Measurements from ENCODE around the gene C19orf67. TPM values are rescaled to one million over a fixed set of nuclear protein-coding genes. Genes with fewer than 3 reads are reported as not detected.

The C19orf67 gene
- total RNA-seq, 4 donors from 2014 or later = not detected

DNA sequence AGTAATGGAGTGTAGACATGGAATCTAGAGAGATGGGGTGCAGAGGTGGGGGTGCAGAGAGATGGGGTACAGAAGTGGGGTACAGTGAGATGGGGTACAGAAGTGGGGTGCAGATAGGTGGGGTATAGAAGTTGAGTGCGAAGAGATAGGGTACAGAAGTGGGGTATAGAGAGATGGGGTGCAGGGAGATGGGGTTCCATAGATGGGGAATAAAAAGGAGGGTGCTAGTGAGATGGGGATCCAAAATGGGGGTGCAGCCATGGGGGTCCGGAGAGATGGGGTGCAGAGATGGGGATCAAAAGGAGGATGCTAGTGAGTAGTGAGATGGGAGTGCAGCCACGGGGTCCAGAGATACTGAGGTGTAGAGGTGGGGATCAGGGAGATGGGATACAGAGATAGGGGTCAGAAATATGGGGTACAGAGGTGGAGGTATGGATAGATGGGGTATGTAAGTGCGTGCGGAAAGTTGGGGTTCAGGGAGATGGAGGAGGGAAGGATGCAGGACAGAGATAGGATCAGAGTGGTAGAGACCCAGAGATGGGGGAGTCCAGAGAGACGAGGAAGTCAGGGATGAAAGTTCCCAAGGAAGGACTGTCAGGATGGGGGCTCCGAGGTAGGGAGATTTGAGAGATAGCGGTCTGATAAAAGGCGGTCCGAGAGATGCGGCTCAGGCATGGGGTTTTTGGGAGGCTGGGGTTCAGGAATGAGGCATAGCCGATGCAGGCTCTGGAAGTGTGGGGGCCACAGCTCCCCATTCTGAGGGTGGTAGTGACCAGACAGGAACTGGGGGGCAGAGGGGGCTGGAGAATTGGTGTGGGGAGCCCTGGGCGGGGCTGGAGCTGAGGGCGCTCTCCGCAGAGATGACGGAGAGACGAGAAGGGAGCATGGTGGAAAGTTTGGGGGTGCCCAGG is 27.1 kb downstream of the C19orf67 start:
- WGBS, 2 donors = 23 to 24% methylated on average over 17 of the region's 17 CpGs
- H3K4me1 ChIP-seq = peaks cover 0 to 22% (median 5%) of the 10 kb centered on the region in 4 donors
- H3K4me3 ChIP-seq = peak overlapping the region in 1 of 4 donors; percentile 48
- peaks cover 0 to 4% (median 0%) of the 10 kb centered on the region in 3 donors for H3K36me3 ChIP-seq
- DNase-seq (ENCODE audit: low spot score in 2 of 2) = no peak
- no peak overlapping the region for H3K27ac ChIP-seq
- H3K27me3 ChIP-seq = peaks cover 2 to 62% of the 10 kb centered on the region in 2 donors
- no peak for TF ChIP-seq POLR2A (IDR thresholded peaks at IDR 0.05)
- peaks cover 0 to 10% (median 0%) of the 10 kb centered on the region in 4 donors for H3K9me3 ChIP-seq

DNA sequence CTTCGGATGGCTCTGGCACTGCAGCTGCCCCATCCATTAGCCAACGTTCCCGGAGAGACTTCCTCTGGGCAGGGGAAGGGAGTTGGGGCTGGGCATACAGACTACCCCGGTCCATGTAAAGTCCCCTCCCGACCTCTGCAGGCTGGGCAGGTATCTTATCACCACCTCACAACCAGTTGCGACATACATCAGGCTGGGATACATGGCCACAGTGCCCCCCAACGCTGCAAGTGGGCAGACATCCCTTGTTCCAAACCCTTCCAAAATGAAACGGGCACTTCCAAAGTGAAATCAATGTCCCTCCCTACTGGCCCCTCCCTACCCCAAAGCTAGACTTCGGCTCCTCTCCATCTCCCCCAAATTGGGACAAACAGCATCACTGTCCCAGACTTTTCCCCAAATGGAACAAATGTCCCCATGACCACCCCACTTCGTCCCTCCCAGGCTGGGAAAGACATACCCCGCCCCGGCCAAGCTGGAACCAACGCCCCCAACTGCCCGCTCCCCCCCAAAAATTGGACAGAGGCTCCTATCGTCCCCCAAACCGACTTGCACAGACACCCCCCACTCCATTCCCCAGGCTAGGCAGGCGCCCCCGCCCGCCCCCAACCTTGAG is 28.7 kb downstream of the C19orf67 start:
- WGBS, 2 donors = 26 to 33% methylated on average over 18 to 19 of the region's 19 CpGs
- Histone ChIP-seq H3K9me3 (peaks cover 0 to 17% (median 0%) of the 10 kb centered on the region in 4 donors), H3K36me3 (peaks cover 0 to 14% (median 0%) of the 10 kb centered on the region in 3 donors), H3K4me1 (peaks cover 0 to 22% (median 5%) of the 10 kb centered on the region in 4 donors), H3K27me3 (peaks cover 2 to 52% of the 10 kb centered on the region in 2 donors), H3K27ac (no peak overlapping the region), H3K4me3 (peak overlapping the region in 3 of 4 donors; percentile 18 to 48 (median 28))
- no peak for DNase-seq (ENCODE audit: low spot score in 2 of 2)
- TF ChIP-seq, protein P1, sequence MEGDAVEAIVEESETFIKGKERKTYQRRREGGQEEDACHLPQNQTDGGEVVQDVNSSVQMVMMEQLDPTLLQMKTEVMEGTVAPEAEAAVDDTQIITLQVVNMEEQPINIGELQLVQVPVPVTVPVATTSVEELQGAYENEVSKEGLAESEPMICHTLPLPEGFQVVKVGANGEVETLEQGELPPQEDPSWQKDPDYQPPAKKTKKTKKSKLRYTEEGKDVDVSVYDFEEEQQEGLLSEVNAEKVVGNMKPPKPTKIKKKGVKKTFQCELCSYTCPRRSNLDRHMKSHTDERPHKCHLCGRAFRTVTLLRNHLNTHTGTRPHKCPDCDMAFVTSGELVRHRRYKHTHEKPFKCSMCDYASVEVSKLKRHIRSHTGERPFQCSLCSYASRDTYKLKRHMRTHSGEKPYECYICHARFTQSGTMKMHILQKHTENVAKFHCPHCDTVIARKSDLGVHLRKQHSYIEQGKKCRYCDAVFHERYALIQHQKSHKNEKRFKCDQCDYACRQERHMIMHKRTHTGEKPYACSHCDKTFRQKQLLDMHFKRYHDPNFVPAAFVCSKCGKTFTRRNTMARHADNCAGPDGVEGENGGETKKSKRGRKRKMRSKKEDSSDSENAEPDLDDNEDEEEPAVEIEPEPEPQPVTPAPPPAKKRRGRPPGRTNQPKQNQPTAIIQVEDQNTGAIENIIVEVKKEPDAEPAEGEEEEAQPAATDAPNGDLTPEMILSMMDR (IDR thresholded peaks at IDR 0.05) = no peak
- no peak for TF ChIP-seq EP300 (IDR thresholded peaks at IDR 0.05)
- TF ChIP-seq POLR2A (IDR thresholded peaks at IDR 0.05) = no peak

DNA sequence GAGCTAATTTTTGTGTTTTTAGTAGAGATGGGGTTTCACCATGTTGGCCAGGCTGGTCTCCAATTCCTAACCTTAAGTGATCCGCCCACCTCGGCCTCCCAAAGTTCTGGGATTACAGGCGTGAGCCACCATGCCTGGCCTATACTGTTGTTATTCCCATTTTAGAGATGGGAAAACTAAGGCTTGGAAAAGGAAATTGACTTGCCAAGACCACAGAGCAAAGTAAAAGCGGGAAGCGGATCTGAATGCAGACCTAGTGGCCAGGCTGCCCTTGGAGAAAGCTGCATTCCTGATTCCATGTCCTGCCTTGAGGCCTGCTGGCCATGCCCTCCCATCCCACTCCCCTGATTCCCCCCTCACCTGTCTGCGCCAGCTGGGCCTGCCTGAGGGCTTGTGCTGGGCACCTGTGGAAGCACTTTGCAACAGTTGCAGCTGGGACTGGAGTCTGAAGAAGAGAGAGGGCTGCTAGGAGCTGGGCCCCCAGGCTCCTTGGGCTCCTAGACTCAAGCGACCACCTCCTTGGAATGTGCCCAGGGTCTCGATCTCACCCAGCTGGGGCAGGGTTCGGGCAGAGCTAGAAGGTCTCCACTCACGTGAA is 29.4 kb downstream of the C19orf67 start:
- Histone ChIP-seq H3K9me3 (peaks cover 0 to 17% (median 0%) of the 10 kb centered on the region in 4 donors), H3K27me3 (peaks cover 2 to 45% of the 10 kb centered on the region in 2 donors), H3K4me1 (peaks cover 0 to 22% (median 5%) of the 10 kb centered on the region in 4 donors), H3K27ac (no peak overlapping the region), H3K4me3 (no peak overlapping the region), H3K36me3 (peaks cover 0 to 18% (median 0%) of the 10 kb centered on the region in 3 donors)
- DNase-seq (ENCODE audit: low spot score in 2 of 2) = no peak
- TF ChIP-seq EP300 (IDR thresholded peaks at IDR 0.05) = no peak
- TF ChIP-seq, protein P1 (IDR thresholded peaks at IDR 0.05) = no peak
- TF ChIP-seq POLR2A (IDR thresholded peaks at IDR 0.05) = no peak
- 91 to 93% methylated on average over 9 of the region's 10 CpGs for WGBS, 2 donors

DNA sequence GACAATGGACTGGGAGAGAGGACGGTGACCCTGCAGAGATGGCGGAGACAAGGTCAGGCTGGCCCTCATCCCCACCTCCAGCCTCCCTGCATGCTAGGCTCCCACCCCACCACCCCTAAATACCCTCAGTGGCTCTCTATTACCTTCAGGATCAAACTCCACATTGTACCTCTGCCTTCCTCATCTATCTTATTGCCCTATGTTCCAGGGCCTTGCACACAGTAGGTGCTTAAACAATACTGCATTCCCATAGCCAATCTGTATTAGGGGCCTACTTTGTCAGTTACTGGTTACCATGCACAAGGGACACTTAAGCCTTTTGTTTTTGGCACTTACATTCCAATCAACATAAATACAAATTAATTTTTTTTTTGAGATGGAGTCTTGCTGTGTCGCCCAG is 30.2 kb downstream of the C19orf67 start:
- no peak overlapping the region for H3K4me3 ChIP-seq
- TF ChIP-seq POLR2A (IDR thresholded peaks at IDR 0.05) = no peak
- no peak for TF ChIP-seq EP300 (IDR thresholded peaks at IDR 0.05)
- H3K36me3 ChIP-seq = peaks cover 0 to 18% (median 0%) of the 10 kb centered on the region in 3 donors
- 79 to 86% methylated on average over 3 of the region's 3 CpGs for WGBS, 2 donors
- H3K27me3 ChIP-seq = peaks cover 2 to 39% of the 10 kb centered on the region in 2 donors
- DNase-seq (ENCODE audit: low spot score in 2 of 2) = no peak
- H3K9me3 ChIP-seq = peaks cover 0 to 17% (median 0%) of the 10 kb centered on the region in 4 donors
- H3K4me1 ChIP-seq = peaks cover 0 to 22% (median 5%) of the 10 kb centered on the region in 4 donors
- H3K27ac ChIP-seq = no peak overlapping the region

DNA sequence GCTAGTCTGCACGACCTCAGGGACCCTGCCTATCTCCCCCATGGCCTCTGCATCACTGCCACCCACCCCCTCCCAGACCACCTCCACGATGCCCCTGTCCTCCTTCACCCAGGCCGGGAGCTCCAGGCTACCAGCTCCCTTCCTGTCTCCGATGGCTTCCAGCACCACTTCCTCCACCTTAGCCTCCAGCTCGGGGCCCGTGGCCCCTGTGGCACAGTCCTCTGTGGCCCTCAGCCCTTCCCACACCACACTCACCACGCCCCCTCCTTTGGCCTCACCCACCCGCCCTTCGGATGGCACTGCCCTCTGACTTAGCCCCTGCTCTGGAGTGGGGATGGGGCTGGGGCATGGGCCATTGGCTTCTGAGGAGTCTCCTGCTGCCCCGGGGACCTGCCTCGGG is 30.9 kb downstream of the C19orf67 start:
- Histone ChIP-seq H3K36me3 (peaks cover 0 to 18% (median 0%) of the 10 kb centered on the region in 3 donors), H3K4me3 (no peak overlapping the region), H3K27ac (no peak overlapping the region), H3K27me3 (peaks cover 2 to 32% of the 10 kb centered on the region in 2 donors), H3K9me3 (peaks cover 0 to 17% (median 0%) of the 10 kb centered on the region in 4 donors), H3K4me1 (peaks cover 0 to 22% (median 5%) of the 10 kb centered on the region in 4 donors)
- 63 to 66% methylated on average over 11 of the region's 11 CpGs for WGBS, 2 donors
- no peak for DNase-seq (ENCODE audit: low spot score in 2 of 2)
- TF ChIP-seq EP300 (IDR thresholded peaks at IDR 0.05) = no peak
- TF ChIP-seq, protein P1 (IDR thresholded peaks at IDR 0.05) = no peak
- TF ChIP-seq POLR2A (IDR thresholded peaks at IDR 0.05) = no peak

Data from tibial nerve (tissue), 4 donors.